Smooth muscle cell (in vitro differentiated cells): Measurements from ENCODE around the gene PEX14. TPM values are rescaled to one million over a fixed set of nuclear protein-coding genes. Genes with fewer than 3 reads are reported as not detected.

Experiments
- DNase-seq: peaks from one replicate; lab custom pipeline; 2025; ENCODE audit not compliant: unreplicated experiment; lab: John Stamatoyannopoulos, UW
- H2AFZ ChIP-seq: fragments of 200-600 bp; sonication (generic); 2 replicates; pipeline ENCODE4 v1.6.0; 2016; ENCODE audit warnings: antibody characterized with exemption, low read depth, mild to moderate bottlenecking
- H3F3A ChIP-seq: fragments of 200-600 bp; sonication (generic); 2 replicates; pipeline ENCODE4 v1.6.0; 2017; ENCODE audit warnings: antibody characterized with exemption, low read depth
- H3K27ac ChIP-seq: fragments of 200-600 bp; sonication (generic); 2 replicates; pipeline ENCODE4 v1.5.1; 2016; ENCODE audit warnings: low read depth, mild to moderate bottlenecking
- H3K27me3 ChIP-seq: fragments of 200-600 bp; sonication (generic); 2 replicates; pipeline ENCODE4 v1.6.1; 2016; ENCODE audit warnings: low read depth, mild to moderate bottlenecking
- H3K36me3 ChIP-seq: fragments of 200-600 bp; sonication (generic); 2 replicates; pipeline ENCODE4 v1.5.1; 2016; ENCODE audit warnings: low read depth
- H3K4me1 ChIP-seq: fragments of 200-600 bp; sonication (generic); 2 replicates; pipeline ENCODE4 v1.5.1; 2016; ENCODE audit warnings: low read depth
- H3K4me2 ChIP-seq: fragments of 200-600 bp; sonication (generic); 2 replicates; pipeline ENCODE4 v1.6.0; 2016; ENCODE audit warnings: mild to moderate bottlenecking
- H3K4me3 ChIP-seq: fragments of 200-600 bp; sonication (generic); 2 replicates; pipeline ENCODE4 v1.5.1; 2016; ENCODE audit warnings: mild to moderate bottlenecking
- H3K79me2 ChIP-seq: fragments of 200-600 bp; sonication (generic); 2 replicates; pipeline ENCODE4 v1.6.0; 2016; ENCODE audit warnings: low read depth, mild to moderate bottlenecking
- H3K9ac ChIP-seq: fragments of 200-600 bp; sonication (generic); 2 replicates; pipeline ENCODE4 v1.6.0; 2016; ENCODE audit warnings: low read depth
- H3K9me3 ChIP-seq: fragments of 200-600 bp; sonication (generic); replicated peaks from 2 replicates; pipeline ENCODE4 v1.5.1; 2016; ENCODE audit warnings: low read depth
- H4K20me1 ChIP-seq: fragments of 200-600 bp; sonication (generic); 2 replicates; pipeline ENCODE4 v1.6.0; 2016; ENCODE audit warnings: low read depth
- WGBS: methylation state at CpG from one replicate; pipeline ENCODE4 v1.1.7; 2016; ENCODE audit warnings: low lambda C conversion rate; 5-methylcytosine and 5-hydroxymethylcytosine counted together
- polyA plus RNA-seq: library from polyadenylated mRNA; unstranded; fragments of >200 nt; fragmentation: Nextera tagmentation; extraction: Ambion mirVana; gene quantifications from 2 replicates; pipeline ENCODE4 v1.2.1, GENCODE V29; 2016
- total RNA-seq: library from RNA; depleted of rRNA; stranded (reverse); fragments of >200 nt; gene quantifications from 2 replicates; pipeline ENCODE4 v1.2.3, GENCODE V29; 2014
- TF ChIP-seq, protein P1 (sequence below): fragments of 200-600 bp; sonication (generic); IDR thresholded peaks from 2 replicates; pipeline ENCODE4 v1.5.1; 2017; ENCODE audit warnings: borderline replicate concordance, mild to moderate bottlenecking, antibody characterized with exemption; ENCODE audit not compliant: insufficient read depth, poor library complexity, severe bottlenecking

Gene PEX14
- total and polyA plus RNA-seq, 2 experiments from 2014 or later, result 14.2 to 15.2 TPM

- DNase-seq, result no peak
- WGBS, result 65% methylated on average over 3 of the region's 3 CpGs
- H3F3A ChIP-seq, result no peaks in the 10 kb centered on the region
- H3K36me3 ChIP-seq, result no peaks in the 10 kb centered on the region
- H3K27me3 ChIP-seq, result no peaks in the 10 kb centered on the region
- H3K27ac ChIP-seq, result no peak overlapping the region
- H3K4me2 ChIP-seq, result no peak overlapping the region
- H3K9ac ChIP-seq, result no peak overlapping the region
- no peaks in the 10 kb centered on the region for H4K20me1 ChIP-seq
- no peaks in the 10 kb centered on the region for H3K79me2 ChIP-seq
- H3K9me3 ChIP-seq, result no peaks in the 10 kb centered on the region
- H3K4me1 ChIP-seq, result no peaks in the 10 kb centered on the region
- no peak overlapping the region for H3K4me3 ChIP-seq
- TF ChIP-seq, protein P1, sequence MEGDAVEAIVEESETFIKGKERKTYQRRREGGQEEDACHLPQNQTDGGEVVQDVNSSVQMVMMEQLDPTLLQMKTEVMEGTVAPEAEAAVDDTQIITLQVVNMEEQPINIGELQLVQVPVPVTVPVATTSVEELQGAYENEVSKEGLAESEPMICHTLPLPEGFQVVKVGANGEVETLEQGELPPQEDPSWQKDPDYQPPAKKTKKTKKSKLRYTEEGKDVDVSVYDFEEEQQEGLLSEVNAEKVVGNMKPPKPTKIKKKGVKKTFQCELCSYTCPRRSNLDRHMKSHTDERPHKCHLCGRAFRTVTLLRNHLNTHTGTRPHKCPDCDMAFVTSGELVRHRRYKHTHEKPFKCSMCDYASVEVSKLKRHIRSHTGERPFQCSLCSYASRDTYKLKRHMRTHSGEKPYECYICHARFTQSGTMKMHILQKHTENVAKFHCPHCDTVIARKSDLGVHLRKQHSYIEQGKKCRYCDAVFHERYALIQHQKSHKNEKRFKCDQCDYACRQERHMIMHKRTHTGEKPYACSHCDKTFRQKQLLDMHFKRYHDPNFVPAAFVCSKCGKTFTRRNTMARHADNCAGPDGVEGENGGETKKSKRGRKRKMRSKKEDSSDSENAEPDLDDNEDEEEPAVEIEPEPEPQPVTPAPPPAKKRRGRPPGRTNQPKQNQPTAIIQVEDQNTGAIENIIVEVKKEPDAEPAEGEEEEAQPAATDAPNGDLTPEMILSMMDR, result no peak
- no peak overlapping the region for H2AFZ ChIP-seq
Measured at GRCh38 chr1:10583641-10584040, 108.9 kb downstream of the PEX14 start.

- Histone ChIP-seq H3K9me3 (no peaks in the 10 kb centered on the region), H3F3A (no peaks in the 10 kb centered on the region), H3K4me1 (no peaks in the 10 kb centered on the region), H2AFZ (no peak overlapping the region), H3K79me2 (no peaks in the 10 kb centered on the region), H3K27ac (no peak overlapping the region), H3K9ac (no peak overlapping the region), H4K20me1 (peaks cover 7% of the 10 kb centered on the region), H3K4me3 (no peak overlapping the region), H3K4me2 (no peak overlapping the region), H3K36me3 (no peaks in the 10 kb centered on the region), H3K27me3 (no peaks in the 10 kb centered on the region)
- TF ChIP-seq, protein P1, result no peak
- DNase-seq, result no peak
- WGBS, result 95% methylated on average over 1 of the region's 1 CpG
Measured at GRCh38 chr1:10585242-10585641, 110.5 kb downstream of the PEX14 start.

DNA sequence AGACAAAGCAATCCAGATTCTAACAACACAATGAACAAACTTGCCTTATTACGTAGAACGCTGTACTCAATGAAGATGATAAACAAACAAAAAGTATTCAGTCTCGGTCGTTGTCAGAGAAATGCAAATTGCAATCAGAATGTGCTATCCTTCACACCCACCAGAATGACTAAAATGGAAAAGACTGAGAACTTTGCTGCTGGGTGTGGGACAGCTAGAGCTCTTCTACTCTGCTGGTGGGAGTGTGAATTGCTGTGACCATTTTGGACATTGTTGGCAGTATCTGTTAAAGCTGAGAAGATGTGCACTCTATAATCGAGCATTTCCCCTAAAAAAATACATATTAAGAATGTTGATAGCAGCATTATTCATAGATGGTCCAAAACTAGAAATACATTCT lies 111.4 kb downstream of the PEX14 start:
- H3K27me3 ChIP-seq, result no peaks in the 10 kb centered on the region
- WGBS, result 90% methylated on average over 5 of the region's 5 CpGs

GRCh38 chr1:10588640-10589039 lies 113.9 kb downstream of the PEX14 start:
- H3K27me3 ChIP-seq, result no peaks in the 10 kb centered on the region

More for the DNA sequence above, 111.4 kb downstream of the PEX14 start:
- no peak for DNase-seq
- no peaks in the 10 kb centered on the region for H3K4me1 ChIP-seq
- no peak overlapping the region for H3K4me3 ChIP-seq
- H3K9ac ChIP-seq, result no peak overlapping the region
- H3F3A ChIP-seq, result no peaks in the 10 kb centered on the region
- H3K79me2 ChIP-seq, result no peaks in the 10 kb centered on the region
- TF ChIP-seq, protein P1, result no peak
- no peaks in the 10 kb centered on the region for H3K36me3 ChIP-seq
- peaks cover 9% of the 10 kb centered on the region for H4K20me1 ChIP-seq
- no peak overlapping the region for H3K27ac ChIP-seq
- no peak overlapping the region for H3K4me2 ChIP-seq
- no peak overlapping the region for H2AFZ ChIP-seq
- no peaks in the 10 kb centered on the region for H3K9me3 ChIP-seq

More at GRCh38 chr1:10588640-10589039, 113.9 kb downstream of the PEX14 start:
- Histone ChIP-seq H3K9me3 (no peaks in the 10 kb centered on the region), H3K4me3 (no peak overlapping the region), H3K27ac (no peak overlapping the region), H3F3A (no peaks in the 10 kb centered on the region), H2AFZ (no peak overlapping the region), H3K4me2 (no peak overlapping the region), H3K79me2 (no peaks in the 10 kb centered on the region), H3K36me3 (no peaks in the 10 kb centered on the region), H4K20me1 (peaks cover 19% of the 10 kb centered on the region), H3K9ac (no peak overlapping the region), H3K4me1 (no peaks in the 10 kb centered on the region)
- WGBS, result 95% methylated on average over 5 of the region's 5 CpGs
- TF ChIP-seq, protein P1, result no peak
- DNase-seq, result no peak
